H1 (cell line): ENCODE measurements around the gene TFF3. TPM values are rescaled to one million over a fixed set of nuclear protein-coding genes. Genes with fewer than 3 reads are reported as not detected.

Source experiments
- CHD7 ChIP-seq: fragments of 300-600 bp; sonication (generic); IDR thresholded peaks from 2 replicates; pipeline ENCODE4 v1.7.1; 2012; ENCODE audit warnings: low read length, moderate library complexity, mild to moderate bottlenecking, inconsistent platforms; ENCODE audit not compliant: insufficient replicate concordance
- MAX ChIP-seq: IDR thresholded peaks from 2 replicates; pipeline ENCODE4 v1.6.1; 2012; ENCODE audit warnings: inconsistent platforms
- POLR2A ChIP-seq, 2 experiments: IDR thresholded peaks; 1 replicate in 1 of 2; 2 replicates in 1 of 2; pipeline ENCODE4 v1.6.1; 2011; ENCODE audit warnings: low read depth in 2 of 2, low read length in 2 of 2, mild to moderate bottlenecking in 2 of 2; ENCODE audit errors: control extremely low read depth in 1 of 2
- RAD21 ChIP-seq, 2 experiments: IDR thresholded peaks in 1 of 2; conservative IDR thresholded peaks in 1 of 2; 2 replicates each; pipeline ENCODE4 v1.6.1; 2011; ENCODE audit warnings: low read depth in 2 of 2, low read length in 2 of 2, improper control_type of control experiment in 1 of 2, inconsistent platforms in 1 of 2, mild to moderate bottlenecking in 1 of 2, moderate library complexity in 1 of 2
- polyA plus RNA-seq, 7 experiments: library from polyadenylated mRNA; depleted of rRNA in 3 of 7; stranded (reverse) in 5 of 7; unstranded in 2 of 7; fragments of >200 nt in 5 of 7; fragments of 200-250 nt in 2 of 7; gene quantifications; 1 replicate in 5 of 7; 2 replicates in 1 of 7; 4 replicates in 1 of 7; pipeline versions ENCODE4 v1.2.1 to v1.2.3, GENCODE V29; 2011 to 2013; ENCODE audit warnings: missing spikeins in 2 of 7, mixed read lengths in 2 of 7
- total RNA-seq: library from RNA; stranded (reverse); fragmentation: NEBNext Ultra II Directional; extraction: Animal tissue kit (Norgen Biotek cat#: 25700); gene quantifications from 2 replicates; pipeline ENCODE4 v1.2.1, GENCODE V29; 2021

The TFF3 gene
- total and polyA plus RNA-seq, 2 of the 8 experiments (the other 6 are each of a cell fraction or from before 2014, with no cell fraction given) = 1.7 to 6.7 TPM

- TF ChIP-seq RAD21 (IDR thresholded peaks at IDR 0.05 in 1 of 2, conservative IDR thresholded peaks at IDR 0.05 in 1 of 2; ENCODE audit: low read depth in 2 of 2, low read length in 2 of 2) = no peak
- TF ChIP-seq CHD7 = no peak
- TF ChIP-seq MAX = no peak
- TF ChIP-seq POLR2A (IDR thresholded peaks at IDR 0.05; ENCODE audit: control extremely low read depth in 1 of 2, low read depth in 2 of 2, low read length in 2 of 2) = no peak
Observed at GRCh38 chr21:42338729-42339715, 23.8 kb upstream of the TFF3 start (continued).
